HG03558 (cell line): ENCODE data around the gene PLTP.
A peak's percentile ranks its signal among the peaks of the same experiment; 100 is the strongest.
"Not testable (repeated sequence)": the region's sequence is repeated elsewhere in the genome, so short reads cannot be mapped to it uniquely, and the experiment has no call there.

Experiments used
- ATAC-seq: cut with Tn5 transposase; IDR thresholded peaks from one replicate; pipeline ENCODE4 v1.9.1; 2021; ENCODE audit warnings: moderate number of reproducible peaks; ENCODE audit not compliant: unreplicated experiment; ENCODE audit errors: extremely low read depth

Gene PLTP

GRCh38 chr20:45944965-45945677, 33.2 kb upstream of the PLTP start:
- no peak for ATAC-seq

- ATAC-seq, result no peak
Observed at GRCh38 chr20:45944151-45944964, 32.4 kb upstream of the PLTP start.

GRCh38 chr20:45943613-45944012, 31.7 kb upstream of the PLTP start:
- no peak for ATAC-seq

- no peak for ATAC-seq
Observed at GRCh38 chr20:45940469-45940868, 28.5 kb upstream of the PLTP start.

DNA sequence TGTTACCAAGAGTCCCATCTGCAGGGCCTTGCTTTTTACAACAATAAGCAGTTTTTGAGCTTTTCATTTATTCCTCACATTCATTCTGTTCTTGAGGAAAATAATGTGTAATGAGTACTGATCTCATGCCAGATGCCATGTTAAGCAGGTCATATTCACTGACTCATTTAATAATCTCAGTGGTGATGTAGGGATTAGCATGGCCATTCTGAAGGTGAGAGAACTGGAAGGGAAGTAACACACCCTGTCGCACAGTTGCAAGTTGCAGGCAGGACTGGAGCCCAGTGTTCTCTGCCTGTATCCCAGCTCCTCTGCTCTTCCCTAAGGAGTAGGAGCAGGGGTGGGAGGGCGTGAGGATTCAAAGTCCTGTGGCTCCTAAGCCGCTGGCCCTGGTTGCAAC, 28.1 kb upstream of the PLTP start:
- ATAC-seq, result no peak

DNA sequence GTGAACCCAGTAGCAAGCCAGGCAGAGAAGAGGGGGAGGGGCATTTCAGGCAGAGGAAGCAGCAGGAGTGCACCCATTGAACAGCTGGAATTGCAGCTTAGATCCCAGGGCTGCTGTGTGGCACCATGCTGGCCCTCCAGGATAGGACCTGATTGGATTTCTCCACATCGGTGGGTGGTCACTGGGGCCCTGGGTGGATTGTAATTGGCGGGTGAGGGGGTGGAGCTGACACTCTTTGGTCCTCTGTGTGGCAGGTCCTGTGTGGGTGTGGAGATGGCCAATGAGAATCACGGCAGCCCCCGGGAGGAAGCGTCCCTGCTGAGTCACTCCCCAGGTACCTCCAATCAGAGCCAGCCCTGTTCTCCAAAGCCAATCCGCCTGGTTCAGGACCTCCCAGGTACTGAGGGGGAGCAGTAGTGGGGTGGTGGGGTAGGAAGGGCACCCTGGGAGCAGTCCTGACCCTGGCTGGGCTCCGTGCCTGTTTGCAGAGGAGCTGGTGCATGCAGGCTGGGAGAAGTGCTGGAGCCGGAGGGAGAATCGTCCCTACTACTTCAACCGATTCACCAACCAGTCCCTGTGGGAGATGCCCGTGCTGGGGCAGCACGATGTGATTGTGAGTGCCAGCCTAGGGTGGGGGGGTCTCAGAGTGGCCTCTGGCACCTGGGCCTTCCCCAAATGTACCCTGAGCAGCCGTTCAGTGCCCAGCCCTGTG, 26.9 kb upstream of the PLTP start:
- no peak for ATAC-seq

DNA sequence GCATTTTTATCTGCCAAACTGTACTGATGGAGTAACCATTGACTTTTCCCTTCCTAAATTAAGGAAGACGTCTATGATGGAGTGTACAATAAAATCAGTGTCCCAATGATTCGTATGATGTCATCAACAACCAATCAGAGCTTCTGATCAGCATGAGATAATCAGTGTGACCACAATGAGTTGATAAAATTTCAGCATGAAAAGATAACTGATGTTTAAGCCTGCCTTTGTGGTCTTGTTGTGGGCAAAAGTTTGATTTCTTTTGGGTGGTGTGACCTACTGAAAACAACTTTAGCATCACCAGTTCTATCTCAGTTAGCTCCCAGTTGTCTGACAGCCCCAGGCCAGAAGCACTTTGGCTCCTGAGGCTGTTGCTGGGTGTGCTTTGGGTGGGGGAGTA, 25.8 kb upstream of the PLTP start:
- ATAC-seq, result no peak

DNA sequence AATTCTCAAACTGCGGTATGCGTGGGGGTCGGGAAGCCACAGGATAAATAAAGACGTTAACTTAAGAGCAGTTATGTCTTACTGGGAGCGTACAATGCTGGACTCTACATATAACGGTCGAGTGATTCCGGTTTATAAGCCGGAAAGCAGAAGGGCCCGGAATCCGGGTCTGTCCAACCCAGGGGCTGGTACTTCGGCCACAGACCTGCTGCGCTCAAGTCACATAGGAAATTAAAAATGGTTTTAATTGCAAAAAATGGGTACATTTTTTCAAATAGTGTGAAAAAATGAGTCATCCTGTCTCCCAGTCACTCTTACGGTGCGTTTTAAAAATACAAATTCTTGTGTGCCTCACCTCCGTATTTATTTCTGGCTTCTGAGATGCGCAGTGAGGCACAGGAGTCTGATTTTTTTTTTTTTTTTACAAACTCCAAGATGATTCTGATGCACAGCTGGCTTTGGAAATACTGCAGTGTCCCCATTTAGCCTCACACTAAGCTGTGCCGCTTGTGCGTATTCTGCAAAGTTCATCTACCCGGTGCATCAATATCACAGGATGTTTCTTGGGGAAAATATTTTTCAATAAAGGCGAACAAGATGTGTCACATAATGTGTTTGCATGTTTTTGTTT, 23.6 kb upstream of the PLTP start:
- ATAC-seq, result no peak

- peak; percentile 57 for ATAC-seq
Observed at GRCh38 chr20:45934586-45935415, 22.8 kb upstream of the PLTP start, which contains the start of gene PCIF1. Gene PCIF1 (plus strand): TSS chr20:45934683. CDS start chr20:45939000, 4,317 bp downstream.

- ATAC-seq, result no peak
Observed at GRCh38 chr20:45934046-45934585, 22.2 kb upstream of the PLTP start.

DNA sequence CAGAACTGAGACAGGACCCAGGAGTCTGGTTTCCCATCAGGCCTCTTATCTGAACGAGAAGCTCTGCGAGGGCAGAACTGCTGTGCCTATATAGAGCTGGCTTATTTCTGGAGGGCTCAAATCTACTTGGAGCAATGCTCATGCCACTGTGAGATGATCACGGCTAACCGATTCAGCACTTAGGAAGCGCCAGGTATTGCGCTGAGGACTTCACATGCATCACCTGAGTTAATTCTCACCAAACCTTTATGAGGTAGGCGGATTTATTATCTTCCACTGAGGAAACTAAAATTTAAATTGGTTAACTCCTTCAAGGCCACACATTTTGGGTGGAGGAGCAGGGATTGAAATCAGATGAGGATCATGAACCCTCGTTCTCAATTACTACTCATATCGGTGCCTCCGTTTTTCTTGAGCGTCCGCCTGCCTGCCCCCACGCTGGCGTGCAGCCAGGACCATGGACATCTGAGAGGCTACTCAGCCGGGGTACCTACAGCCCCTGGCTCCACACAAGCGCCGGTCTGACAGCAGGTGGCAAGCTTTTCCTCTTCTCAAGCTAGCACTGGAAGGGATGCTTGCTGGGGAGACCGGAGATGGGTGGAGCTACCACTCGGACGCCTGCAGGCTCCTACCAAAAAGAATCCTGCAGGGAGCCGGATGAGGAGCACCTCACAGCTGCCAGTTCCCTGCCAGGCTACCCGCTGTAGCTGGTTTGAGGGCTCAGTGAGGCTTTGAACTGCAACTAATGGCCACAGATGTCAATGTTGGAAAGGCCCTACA, 21.5 kb upstream of the PLTP start:
- ATAC-seq, result no peak

GRCh38 chr20:45931680-45932079, 19.7 kb upstream of the PLTP start:
- ATAC-seq, result not testable (repeated sequence)

DNA sequence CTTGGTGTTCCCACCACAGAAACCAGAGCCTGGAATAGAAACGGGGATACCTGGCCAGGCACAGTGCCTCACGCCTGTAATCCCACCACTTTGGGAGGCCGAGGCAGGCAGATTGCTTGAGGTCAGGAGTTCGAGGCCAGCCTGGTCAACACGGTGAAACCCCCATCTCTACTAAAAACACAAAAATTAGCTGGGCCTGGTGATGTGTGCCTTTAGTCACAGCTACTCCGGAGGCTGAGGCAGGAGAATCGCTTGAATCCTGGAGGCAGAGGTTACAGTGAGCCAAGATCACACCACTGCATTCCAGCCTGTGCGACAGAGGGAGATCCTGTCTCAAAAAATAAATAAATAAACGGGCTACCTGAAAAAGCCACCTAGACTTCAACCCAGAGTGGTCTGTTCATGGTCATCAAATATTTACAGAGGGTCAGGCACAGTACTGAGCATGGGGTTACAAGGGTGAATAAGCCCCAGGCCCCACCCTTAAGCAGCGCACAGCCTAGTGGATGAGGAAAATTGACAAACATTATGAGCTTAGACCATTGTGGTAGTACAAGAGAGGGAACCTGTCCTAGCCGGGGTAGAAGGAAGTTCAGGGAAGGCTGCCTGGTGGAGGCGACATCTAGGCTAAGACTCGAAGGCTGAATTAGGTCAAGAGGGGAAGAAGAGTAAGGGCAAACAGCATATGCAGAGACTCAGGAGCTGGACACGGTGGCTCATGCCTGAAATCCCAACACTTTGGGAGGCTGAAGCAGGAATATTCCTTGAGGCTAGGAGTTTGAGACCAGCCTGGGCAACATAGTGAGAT, 15.3 kb upstream of the PLTP start:
- ATAC-seq, result no peak

DNA sequence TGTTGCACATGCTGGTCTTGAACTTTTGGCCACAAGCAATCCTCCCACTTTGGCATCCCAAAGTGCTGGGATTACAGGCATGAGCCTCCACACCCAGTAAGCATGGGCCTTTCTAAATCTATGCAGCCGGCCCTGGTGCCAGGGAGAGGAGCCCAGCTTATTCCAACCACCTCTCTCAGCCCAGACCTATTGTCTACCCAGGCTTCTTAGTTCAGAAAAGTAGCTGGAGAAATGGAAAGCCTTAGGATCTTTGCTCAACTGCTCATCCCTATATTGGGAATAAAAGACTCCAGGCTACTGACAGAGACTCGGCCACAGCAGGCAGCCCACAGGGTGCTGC, 14.7 kb upstream of the PLTP start:
- ATAC-seq, result no peak

- ATAC-seq, result no peak
Observed at GRCh38 chr20:45925821-45926506, 14.0 kb upstream of the PLTP start.

- no peak for ATAC-seq
Observed at GRCh38 chr20:45924391-45925261, 12.7 kb upstream of the PLTP start.
